Neural progenitor cell (in vitro differentiated cells): ENCODE results near the gene SPRED2. TPM values are rescaled to one million over a fixed set of nuclear protein-coding genes. Genes with fewer than 3 reads are reported as not detected.
A peak's percentile ranks its signal among the peaks of the same experiment; 100 is the strongest.

Experiments used
- DNase-seq: peaks from one replicate; pipeline ENCODE4 v3.0.0-alpha.2; 2016; ENCODE audit warnings: low spot score
- H2AFZ ChIP-seq: fragments of 200-600 bp; sonication (generic); replicated peaks from 2 replicates; pipeline ENCODE4 v1.6.1; 2016; ENCODE audit warnings: antibody characterized with exemption
- H3F3A ChIP-seq: fragments of 200-600 bp; sonication (generic); 2 replicates; pipeline ENCODE4 v1.6.1; 2016; ENCODE audit warnings: antibody characterized with exemption, low read depth
- H3K27ac ChIP-seq: fragments of 200-600 bp; sonication (generic); 2 replicates; pipeline ENCODE4 v1.5.1; 2016; ENCODE audit warnings: mild to moderate bottlenecking
- H3K27me3 ChIP-seq: fragments of 200-600 bp; sonication (generic); 2 replicates; pipeline ENCODE4 v1.6.1; 2016; ENCODE audit warnings: mild to moderate bottlenecking, moderate library complexity
- H3K36me3 ChIP-seq: fragments of 200-600 bp; sonication (generic); 2 replicates; pipeline ENCODE4 v1.5.1; 2016
- H3K4me1 ChIP-seq: fragments of 200-600 bp; sonication (generic); 2 replicates; pipeline ENCODE4 v1.6.1; 2016; ENCODE audit warnings: mixed run types
- H3K4me2 ChIP-seq: fragments of 200-600 bp; sonication (generic); 2 replicates; pipeline ENCODE4 v1.6.1; 2016
- H3K4me3 ChIP-seq: fragments of 200-600 bp; sonication (generic); 2 replicates; pipeline ENCODE4 v1.5.1; 2016
- H3K79me2 ChIP-seq: fragments of 200-600 bp; sonication (generic); 2 replicates; pipeline ENCODE4 v1.6.1; 2016; ENCODE audit warnings: low read depth
- H3K9ac ChIP-seq: fragments of 200-600 bp; sonication (generic); 2 replicates; pipeline ENCODE4 v1.6.1; 2016
- H3K9me3 ChIP-seq: fragments of 200-600 bp; sonication (generic); 2 replicates; pipeline ENCODE4 v1.5.1; 2016; ENCODE audit warnings: low read depth
- H4K20me1 ChIP-seq: fragments of 200-600 bp; sonication (generic); 2 replicates; pipeline ENCODE4 v1.6.1; 2016; ENCODE audit warnings: low read depth
- H3K27ac Mint-ChIP-seq: 3 replicates; pipeline ENCODE4 v1.8.0; 2021; ENCODE audit warnings: mixed read lengths
- H3K27me3 Mint-ChIP-seq: 2 replicates; pipeline ENCODE4 v1.8.0; 2022; ENCODE audit warnings: low read depth, mild to moderate bottlenecking, inconsistent platforms, moderate library complexity, mixed read lengths; ENCODE audit not compliant: insufficient read depth
- H3K36me3 Mint-ChIP-seq: 3 replicates; pipeline ENCODE4 v1.8.0; 2021; ENCODE audit warnings: mixed read lengths
- H3K4me1 Mint-ChIP-seq: 3 replicates; pipeline ENCODE4 v1.8.0; 2021; ENCODE audit warnings: mixed read lengths
- H3K4me3 Mint-ChIP-seq: 3 replicates; pipeline ENCODE4 v1.8.0; 2021; ENCODE audit warnings: mild to moderate bottlenecking, moderate library complexity, mixed read lengths
- H3K9me3 Mint-ChIP-seq: 3 replicates; pipeline ENCODE4 v1.8.0; 2020; ENCODE audit warnings: mixed read lengths
- EZH2 ChIP-seq: fragments of 200-600 bp; sonication (generic); IDR thresholded peaks from 2 replicates; pipeline ENCODE4 v1.6.1; 2017; ENCODE audit warnings: antibody characterized with exemption, mild to moderate bottlenecking, moderate library complexity
- EZH2phosphoT487 ChIP-seq: fragments of 200-600 bp; sonication (generic); IDR thresholded peaks from 2 replicates; pipeline ENCODE4 v1.6.1; 2017; ENCODE audit warnings: antibody characterized with exemption
- total RNA-seq: library from RNA; depleted of rRNA; stranded (reverse); fragments of >200 nt; gene quantifications from 2 replicates; pipeline ENCODE4 v1.2.3, GENCODE V29; 2015; ENCODE audit warnings: low replicate concordance
- TF ChIP-seq, protein P1 (sequence below): fragments of 200-600 bp; sonication (generic); IDR thresholded peaks from 2 replicates; pipeline ENCODE4 v1.5.1; 2017; ENCODE audit warnings: antibody characterized with exemption, mild to moderate bottlenecking

Gene SPRED2
- total RNA-seq, 1 donor from 2014 or later = 11.6 TPM

DNA sequence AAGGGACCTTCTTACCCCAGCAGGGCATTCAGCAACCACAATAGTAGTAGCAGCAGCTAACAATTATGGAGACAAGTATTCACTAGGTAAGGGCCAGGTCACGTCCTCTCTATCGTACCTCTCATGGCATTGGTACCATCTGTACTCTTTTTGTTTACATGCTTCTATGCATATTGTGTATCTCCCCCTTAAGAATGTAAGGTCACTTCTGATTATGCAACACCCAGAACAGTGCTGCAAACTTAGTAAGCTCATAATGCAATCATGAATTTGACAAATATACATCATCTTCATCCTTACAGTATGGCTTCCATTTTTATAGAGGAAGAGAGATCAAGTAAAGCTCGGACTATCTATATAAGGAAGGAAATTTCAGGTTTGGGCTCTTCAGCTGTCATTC, 46.1 kb downstream of the SPRED2 start:
- H3K4me1 Mint-ChIP-seq = peaks cover 61% of the 10 kb centered on the region
- no peak overlapping the region for H3K9ac ChIP-seq
- peaks cover 3% of the 10 kb centered on the region for H3K27me3 Mint-ChIP-seq
- peaks cover 6% of the 10 kb centered on the region for H3K36me3 Mint-ChIP-seq
- H3K4me1 ChIP-seq = peaks cover 19% of the 10 kb centered on the region
- peaks cover 62% of the 10 kb centered on the region for H4K20me1 ChIP-seq
- H3K79me2 ChIP-seq = peaks cover 7% of the 10 kb centered on the region
- H2AFZ ChIP-seq = no peak overlapping the region
- H3K4me2 ChIP-seq = no peak overlapping the region
- TF ChIP-seq EZH2 = no peak
- TF ChIP-seq EZH2phosphoT487 = no peak
- TF ChIP-seq, protein P1, sequence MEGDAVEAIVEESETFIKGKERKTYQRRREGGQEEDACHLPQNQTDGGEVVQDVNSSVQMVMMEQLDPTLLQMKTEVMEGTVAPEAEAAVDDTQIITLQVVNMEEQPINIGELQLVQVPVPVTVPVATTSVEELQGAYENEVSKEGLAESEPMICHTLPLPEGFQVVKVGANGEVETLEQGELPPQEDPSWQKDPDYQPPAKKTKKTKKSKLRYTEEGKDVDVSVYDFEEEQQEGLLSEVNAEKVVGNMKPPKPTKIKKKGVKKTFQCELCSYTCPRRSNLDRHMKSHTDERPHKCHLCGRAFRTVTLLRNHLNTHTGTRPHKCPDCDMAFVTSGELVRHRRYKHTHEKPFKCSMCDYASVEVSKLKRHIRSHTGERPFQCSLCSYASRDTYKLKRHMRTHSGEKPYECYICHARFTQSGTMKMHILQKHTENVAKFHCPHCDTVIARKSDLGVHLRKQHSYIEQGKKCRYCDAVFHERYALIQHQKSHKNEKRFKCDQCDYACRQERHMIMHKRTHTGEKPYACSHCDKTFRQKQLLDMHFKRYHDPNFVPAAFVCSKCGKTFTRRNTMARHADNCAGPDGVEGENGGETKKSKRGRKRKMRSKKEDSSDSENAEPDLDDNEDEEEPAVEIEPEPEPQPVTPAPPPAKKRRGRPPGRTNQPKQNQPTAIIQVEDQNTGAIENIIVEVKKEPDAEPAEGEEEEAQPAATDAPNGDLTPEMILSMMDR = no peak
- H3K27ac Mint-ChIP-seq = no peak overlapping the region
- H3K4me3 Mint-ChIP-seq = no peak overlapping the region
- no peak overlapping the region for H3K4me3 ChIP-seq
- no peaks in the 10 kb centered on the region for H3F3A ChIP-seq
- H3K9me3 ChIP-seq = no peaks in the 10 kb centered on the region
- H3K27me3 ChIP-seq = no peaks in the 10 kb centered on the region
- H3K36me3 ChIP-seq = no peaks in the 10 kb centered on the region
- DNase-seq = no peak
- H3K9me3 Mint-ChIP-seq = no peaks in the 10 kb centered on the region
- no peak overlapping the region for H3K27ac ChIP-seq

GRCh38 chr2:65383541-65384488, 48.6 kb downstream of the SPRED2 start:
- peaks cover 58% of the 10 kb centered on the region for H4K20me1 ChIP-seq
- H3K4me3 Mint-ChIP-seq = no peak overlapping the region
- peaks cover 8% of the 10 kb centered on the region for H3K4me1 ChIP-seq
- DNase-seq = no peak
- no peak overlapping the region for H3K4me3 ChIP-seq
- no peaks in the 10 kb centered on the region for H3K36me3 ChIP-seq
- no peak overlapping the region for H2AFZ ChIP-seq
- no peak overlapping the region for H3K4me2 ChIP-seq
- H3K27me3 Mint-ChIP-seq = peaks cover 3% of the 10 kb centered on the region
- H3K9me3 ChIP-seq = no peaks in the 10 kb centered on the region
- H3K4me1 Mint-ChIP-seq = peaks cover 45% of the 10 kb centered on the region
- no peaks in the 10 kb centered on the region for H3K79me2 ChIP-seq
- H3K36me3 Mint-ChIP-seq = peaks cover 6% of the 10 kb centered on the region
- no peak overlapping the region for H3K9ac ChIP-seq
- H3K27ac ChIP-seq = no peak overlapping the region
- H3F3A ChIP-seq = no peaks in the 10 kb centered on the region
- H3K27me3 ChIP-seq = no peaks in the 10 kb centered on the region
- TF ChIP-seq EZH2phosphoT487 (no peak), EZH2 (no peak)
- TF ChIP-seq, protein P1 = no peak
- H3K9me3 Mint-ChIP-seq = no peaks in the 10 kb centered on the region
- H3K27ac Mint-ChIP-seq = no peak overlapping the region

DNA sequence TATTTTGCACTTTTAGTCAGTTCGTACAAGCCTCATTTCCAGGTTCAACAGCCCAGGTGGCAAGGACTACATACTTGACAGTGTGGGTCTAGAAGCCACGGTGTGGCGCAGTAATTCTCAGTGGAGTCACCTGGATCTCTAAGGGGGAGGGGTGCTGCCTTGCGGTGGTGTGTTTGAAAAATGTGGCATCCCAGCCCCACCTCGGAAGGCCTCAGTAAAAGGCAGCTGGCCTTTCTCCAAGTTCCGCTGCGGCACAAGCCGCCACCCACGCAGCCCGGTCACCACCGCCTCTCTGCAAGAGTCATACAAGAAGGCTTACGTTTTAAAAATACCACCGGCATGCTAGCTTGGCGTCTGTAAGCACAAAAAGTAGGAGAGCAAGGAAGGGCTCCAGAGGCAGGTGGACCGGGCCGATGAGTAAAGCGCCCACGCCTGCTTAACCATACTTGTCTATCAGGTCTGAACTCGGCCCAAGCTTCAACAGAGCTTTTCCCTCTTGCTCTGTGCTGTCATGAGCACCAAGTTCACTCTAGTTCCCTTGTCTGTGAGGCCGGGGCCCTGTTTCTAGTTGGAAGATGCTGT, 49.5 kb downstream of the SPRED2 start:
- Histone ChIP-seq H3K9ac (no peak overlapping the region), H4K20me1 (peaks cover 55% of the 10 kb centered on the region), H3K27ac (no peak overlapping the region), H3K4me3 (no peak overlapping the region), H3K4me2 (no peak overlapping the region), H3K9me3 (no peaks in the 10 kb centered on the region), H3K4me1 (peaks cover 6% of the 10 kb centered on the region), H3F3A (no peaks in the 10 kb centered on the region), H3K79me2 (no peaks in the 10 kb centered on the region), H3K27me3 (no peaks in the 10 kb centered on the region), H2AFZ (no peak overlapping the region), H3K36me3 (no peaks in the 10 kb centered on the region)
- DNase-seq = no peak
- Mint-ChIP-seq H3K27me3 (peaks cover 3% of the 10 kb centered on the region), H3K36me3 (peaks cover 6% of the 10 kb centered on the region), H3K9me3 (no peaks in the 10 kb centered on the region), H3K27ac (peak overlapping the region; percentile 46), H3K4me3 (no peak overlapping the region), H3K4me1 (peaks cover 40% of the 10 kb centered on the region)
- TF ChIP-seq EZH2 (no peak), EZH2phosphoT487 (no peak)
- TF ChIP-seq, protein P1 = no peak
